Fibroblast of skin of abdomen (primary cell): ENCODE measurements around the gene PFKFB3.
"Not testable (repeated sequence)": the region's sequence is repeated elsewhere in the genome, so short reads cannot be mapped to it uniquely, and the experiment has no call there.

Source experiments
- DNase-seq: peaks from one replicate; pipeline ENCODE4 v3.0.0-alpha.2; 2013

Gene PFKFB3

GRCh38 chr10:6274484-6274883, 71.8 kb downstream of the PFKFB3 start:
- no peak for DNase-seq

- peak; percentile 96 for DNase-seq
These were observed 72.6 kb downstream of the PFKFB3 start for GRCh38 chr10:6275022-6275997.

- no peak for DNase-seq
These were observed 73.6 kb downstream of the PFKFB3 start for GRCh38 chr10:6276356-6276755.

GRCh38 chr10:6278519-6279120, 75.9 kb downstream of the PFKFB3 start:
- no peak for DNase-seq

GRCh38 chr10:6279540-6280267, 77.0 kb downstream of the PFKFB3 start:
- peak; percentile 71 for DNase-seq

- no peak for DNase-seq
These were observed 77.6 kb downstream of the PFKFB3 start for GRCh38 chr10:6280291-6280690.

GRCh38 chr10:6282454-6282958, 79.8 kb downstream of the PFKFB3 start:
- no peak for DNase-seq

- no peak for DNase-seq
These were observed 80.9 kb downstream of the PFKFB3 start for GRCh38 chr10:6283655-6284054.

GRCh38 chr10:6290621-6291020, 87.9 kb downstream of the PFKFB3 start:
- peak; percentile 62 for DNase-seq

GRCh38 chr10:6292741-6293151, 90.0 kb downstream of the PFKFB3 start:
- DNase-seq: peak; percentile 62

- DNase-seq: not testable (repeated sequence)
These were observed 93.7 kb downstream of the PFKFB3 start for GRCh38 chr10:6296425-6296824.

- DNase-seq: no peak
These were observed 94.1 kb downstream of the PFKFB3 start for GRCh38 chr10:6296828-6297251.

GRCh38 chr10:6297522-6297921, 94.8 kb downstream of the PFKFB3 start:
- no peak for DNase-seq

GRCh38 chr10:6297951-6298381, 95.2 kb downstream of the PFKFB3 start:
- DNase-seq: peak; percentile 10

- DNase-seq: no peak
These were observed 95.7 kb downstream of the PFKFB3 start for GRCh38 chr10:6298428-6298827.

- no peak for DNase-seq
These were observed 96.5 kb downstream of the PFKFB3 start for GRCh38 chr10:6299234-6299633.

- no peak for DNase-seq
These were observed 97.0 kb downstream of the PFKFB3 start for GRCh38 chr10:6299743-6300105.

- DNase-seq: peak; percentile 74
These were observed 97.5 kb downstream of the PFKFB3 start for GRCh38 chr10:6300106-6300783.

- DNase-seq: no peak
These were observed 98.2 kb downstream of the PFKFB3 start for GRCh38 chr10:6300784-6301460.

GRCh38 chr10:6301488-6302075, 98.8 kb downstream of the PFKFB3 start:
- DNase-seq: no peak
